Measurements from ENCODE around the gene CUL1. TPM values are rescaled to one million over a fixed set of nuclear protein-coding genes. Genes with fewer than 3 reads are reported as not detected.

The CUL1 gene
- total RNA-seq, 1 donor from 2014 or later = 40.5 TPM

DNA sequence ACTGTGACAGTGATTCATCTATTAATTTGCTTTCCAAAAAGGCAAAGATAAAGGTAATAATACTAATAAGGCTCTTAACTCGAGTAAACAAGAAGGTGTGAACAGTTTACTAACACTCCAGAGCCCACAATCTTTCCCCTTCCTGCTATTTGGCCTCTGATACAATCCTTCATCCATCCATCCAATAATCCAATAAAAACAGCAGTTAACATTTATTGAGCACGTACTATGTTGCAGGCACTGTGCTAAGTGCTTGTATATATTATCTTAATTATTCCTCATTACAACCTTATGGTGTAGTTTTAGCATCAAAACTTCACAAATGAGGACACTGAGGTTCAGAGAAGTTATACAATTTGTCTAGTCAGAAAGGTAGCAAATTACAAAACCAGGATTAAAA is 135.9 kb downstream of the CUL1 start:
- no peaks in the 10 kb centered on the region for H3K27me3 ChIP-seq (ENCODE audit: control insufficient read depth, insufficient read depth, low read length)
- FAIRE-seq (no peak), DNase-seq (ENCODE audit: low read depth) (no peak)
- TF ChIP-seq, protein P1, sequence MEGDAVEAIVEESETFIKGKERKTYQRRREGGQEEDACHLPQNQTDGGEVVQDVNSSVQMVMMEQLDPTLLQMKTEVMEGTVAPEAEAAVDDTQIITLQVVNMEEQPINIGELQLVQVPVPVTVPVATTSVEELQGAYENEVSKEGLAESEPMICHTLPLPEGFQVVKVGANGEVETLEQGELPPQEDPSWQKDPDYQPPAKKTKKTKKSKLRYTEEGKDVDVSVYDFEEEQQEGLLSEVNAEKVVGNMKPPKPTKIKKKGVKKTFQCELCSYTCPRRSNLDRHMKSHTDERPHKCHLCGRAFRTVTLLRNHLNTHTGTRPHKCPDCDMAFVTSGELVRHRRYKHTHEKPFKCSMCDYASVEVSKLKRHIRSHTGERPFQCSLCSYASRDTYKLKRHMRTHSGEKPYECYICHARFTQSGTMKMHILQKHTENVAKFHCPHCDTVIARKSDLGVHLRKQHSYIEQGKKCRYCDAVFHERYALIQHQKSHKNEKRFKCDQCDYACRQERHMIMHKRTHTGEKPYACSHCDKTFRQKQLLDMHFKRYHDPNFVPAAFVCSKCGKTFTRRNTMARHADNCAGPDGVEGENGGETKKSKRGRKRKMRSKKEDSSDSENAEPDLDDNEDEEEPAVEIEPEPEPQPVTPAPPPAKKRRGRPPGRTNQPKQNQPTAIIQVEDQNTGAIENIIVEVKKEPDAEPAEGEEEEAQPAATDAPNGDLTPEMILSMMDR (IDR thresholded peaks at IDR 0.05; ENCODE audit: insufficient read depth, low read length, severe bottlenecking) = no peak
- no peak overlapping the region for H3K4me3 ChIP-seq (ENCODE audit: low read depth, low read length)
- H3K36me3 ChIP-seq (ENCODE audit: control insufficient read depth, insufficient read depth, low read length) = peaks cover 1% of the 10 kb centered on the region

GRCh38 chr7:148835854-148836253 is 137.2 kb downstream of the CUL1 start:
- Histone ChIP-seq H3K27me3 (ENCODE audit: control insufficient read depth, insufficient read depth, low read length) (no peaks in the 10 kb centered on the region), H3K4me3 (ENCODE audit: low read depth, low read length) (no peak overlapping the region), H3K36me3 (ENCODE audit: control insufficient read depth, insufficient read depth, low read length) (peaks cover 1% of the 10 kb centered on the region)
- FAIRE-seq (no peak), DNase-seq (ENCODE audit: low read depth) (no peak)
- TF ChIP-seq, protein P1 (IDR thresholded peaks at IDR 0.05; ENCODE audit: insufficient read depth, low read length, severe bottlenecking) = no peak

DNA sequence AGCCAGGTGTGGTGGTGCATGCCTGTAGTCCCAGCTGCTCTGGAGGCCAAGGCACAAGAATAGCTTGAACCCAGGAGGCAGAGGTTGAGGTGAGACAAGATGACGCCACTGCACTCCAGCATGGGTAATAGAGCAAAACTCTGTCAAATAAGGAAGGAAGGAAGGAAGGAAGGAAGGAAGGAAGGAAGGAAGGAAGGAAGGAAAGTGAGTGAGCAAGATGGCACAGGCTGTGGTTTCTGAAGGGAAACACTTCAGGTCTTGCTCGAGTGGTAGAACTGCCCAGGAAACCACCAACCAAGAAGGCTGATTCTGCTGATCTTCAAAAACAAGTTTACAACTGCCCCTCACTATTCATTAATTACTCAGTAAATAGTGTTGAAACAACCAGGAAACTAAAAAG is 140.2 kb downstream of the CUL1 start:
- Histone ChIP-seq H3K27me3 (ENCODE audit: control insufficient read depth, insufficient read depth, low read length) (no peaks in the 10 kb centered on the region), H3K4me3 (ENCODE audit: low read depth, low read length) (no peak overlapping the region), H3K36me3 (ENCODE audit: control insufficient read depth, insufficient read depth, low read length) (no peaks in the 10 kb centered on the region)
- DNase-seq (ENCODE audit: low read depth) = peak; percentile 27
- FAIRE-seq = no peak
- TF ChIP-seq, protein P1 (IDR thresholded peaks at IDR 0.05; ENCODE audit: insufficient read depth, low read length, severe bottlenecking) = no peak

GRCh38 chr7:148847815-148848734 is 149.4 kb downstream of the CUL1 start:
- no peak overlapping the region for H3K4me3 ChIP-seq (ENCODE audit: low read depth, low read length)
- FAIRE-seq = no peak
- no peaks in the 10 kb centered on the region for H3K27me3 ChIP-seq (ENCODE audit: control insufficient read depth, insufficient read depth, low read length)
- no peaks in the 10 kb centered on the region for H3K36me3 ChIP-seq (ENCODE audit: control insufficient read depth, insufficient read depth, low read length)
- DNase-seq (ENCODE audit: low read depth) = no peak
- TF ChIP-seq, protein P1 (IDR thresholded peaks at IDR 0.05; ENCODE audit: insufficient read depth, low read length, severe bottlenecking) = no peak

DNA sequence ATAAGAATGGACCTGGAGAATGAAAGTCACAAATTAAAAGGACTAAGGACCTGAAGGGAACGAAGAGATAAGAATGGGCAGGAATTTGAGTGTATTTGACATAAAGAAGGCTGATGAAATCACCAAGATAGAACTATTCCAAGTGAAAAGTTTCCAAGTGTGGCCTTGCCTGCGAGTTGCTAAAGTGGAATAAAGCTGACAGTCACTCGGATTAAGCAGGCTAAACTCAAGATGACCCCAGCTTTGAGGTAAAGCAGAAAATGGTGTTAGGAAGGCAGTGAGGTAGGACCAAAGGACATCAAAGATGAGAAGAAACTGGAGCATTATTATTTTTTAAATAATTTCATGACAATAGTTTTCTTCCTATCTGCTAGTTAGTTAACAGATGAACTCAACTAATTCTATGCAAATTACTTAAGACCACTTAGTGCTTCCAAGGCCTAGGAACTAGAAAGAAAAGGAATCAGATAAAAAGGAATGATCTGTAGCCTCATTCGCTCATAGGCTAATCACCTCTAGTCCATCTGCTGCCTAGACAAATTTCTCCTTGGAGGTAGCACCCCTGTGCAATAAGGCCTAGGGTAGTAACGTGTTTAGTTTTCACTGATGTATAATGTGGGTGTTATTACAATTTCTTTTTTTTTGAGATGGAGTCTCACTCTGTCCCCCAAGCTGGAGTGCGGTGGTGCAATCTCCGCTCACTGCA is 150.8 kb downstream of the CUL1 start:
- Histone ChIP-seq H3K4me3 (ENCODE audit: low read depth, low read length) (no peak overlapping the region), H3K36me3 (ENCODE audit: control insufficient read depth, insufficient read depth, low read length) (no peaks in the 10 kb centered on the region), H3K27me3 (ENCODE audit: control insufficient read depth, insufficient read depth, low read length) (no peaks in the 10 kb centered on the region)
- FAIRE-seq (no peak), DNase-seq (ENCODE audit: low read depth) (no peak)
- TF ChIP-seq, protein P1 (IDR thresholded peaks at IDR 0.05; ENCODE audit: insufficient read depth, low read length, severe bottlenecking) = no peak

Measured in bronchial epithelial cell (primary cell).